Fibroblast of skin of left biceps (primary cell): ENCODE results near the gene TDRKH.

Experiments
- DNase-seq, 2 experiments: peaks; one replicate each; pipeline ENCODE4 v3.0.0-alpha.2; 2013; ENCODE audit warnings: low read depth in 2 of 2

TDRKH gene

DNA sequence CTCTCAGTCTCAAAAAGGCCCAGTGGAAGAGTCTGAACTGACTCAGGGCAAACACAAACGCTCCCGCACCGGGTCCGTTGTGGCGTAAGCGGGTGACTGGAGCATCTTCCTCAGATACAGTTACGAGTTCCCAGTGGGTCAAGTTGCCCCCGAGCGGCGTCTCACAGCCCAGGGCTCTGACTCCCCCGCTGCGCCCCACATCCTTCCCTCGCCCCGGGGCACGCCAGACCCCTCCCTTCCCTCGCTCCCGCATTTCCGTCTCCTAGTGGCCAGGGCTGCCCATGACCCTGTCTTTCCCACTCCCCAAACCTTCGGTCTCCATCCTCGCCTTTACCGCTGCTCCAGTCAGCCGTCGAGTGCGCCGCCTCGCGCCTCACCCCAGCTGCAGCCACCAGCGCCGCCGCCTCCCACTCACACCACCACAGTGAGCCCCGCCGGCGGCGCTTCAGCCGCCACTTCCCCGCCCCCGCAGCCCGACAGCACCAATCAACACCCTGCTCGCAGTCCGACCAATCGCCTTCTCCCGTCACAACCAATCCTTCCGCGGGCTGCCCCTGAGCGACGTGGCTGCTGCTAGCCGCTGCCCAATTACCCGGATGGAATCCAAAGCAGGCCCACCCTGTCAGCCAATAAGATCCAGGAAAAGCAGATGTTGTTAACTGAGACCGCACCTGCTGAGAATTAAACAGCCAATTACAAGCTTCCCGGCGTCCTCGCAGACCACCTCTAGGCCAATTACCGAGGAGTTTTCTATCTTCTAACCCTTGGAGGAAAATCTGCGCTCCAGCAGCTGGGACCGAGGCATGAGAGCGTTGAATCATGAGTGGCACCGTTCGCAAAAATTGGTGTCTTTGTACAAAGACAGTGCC is at the start of gene TDRKH:
Gene TDRKH (minus strand): TSS at position 430 of the 869 bp plus-strand sequence. CDS start 7,478 bp downstream, outside the sequence.
- DNase-seq, result peak; percentile 97 to 98

GRCh38 chr1:151839457-151840403 is 49.4 kb upstream of the TDRKH start, which contains the start of gene C2CD4D:
TSS of gene C2CD4D (minus strand) at chr1:151839820. CDS start at chr1:151838989, 831 bp downstream.
- no peak for DNase-seq

- no peak for DNase-seq
Observed at GRCh38 chr1:151839082-151839412, 48.7 kb upstream of the TDRKH start.

GRCh38 chr1:151838222-151839081 is 48.2 kb upstream of the TDRKH start:
- DNase-seq, result no peak

GRCh38 chr1:151837884-151838221 is 47.6 kb upstream of the TDRKH start:
- no peak for DNase-seq

DNA sequence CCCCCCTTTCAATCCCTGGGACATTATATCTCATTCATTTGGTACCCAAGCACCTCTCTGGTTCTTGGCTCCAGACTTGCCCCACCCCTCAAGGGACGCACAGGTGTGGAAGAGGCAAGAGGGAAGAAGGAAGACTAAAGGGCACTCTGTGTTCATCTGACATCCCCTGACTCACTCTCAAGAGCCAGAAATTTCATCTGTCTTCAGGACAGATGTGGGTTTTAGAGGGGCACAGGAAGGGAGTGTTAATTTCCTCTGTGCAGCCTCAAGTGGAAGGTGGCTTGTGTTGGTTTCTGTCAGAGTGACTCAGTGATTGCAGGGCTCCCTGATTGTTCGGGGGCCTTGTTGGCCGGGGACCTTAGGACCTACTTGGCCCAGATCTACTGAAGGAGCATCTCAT is 46.9 kb upstream of the TDRKH start:
- DNase-seq, result no peak

DNA sequence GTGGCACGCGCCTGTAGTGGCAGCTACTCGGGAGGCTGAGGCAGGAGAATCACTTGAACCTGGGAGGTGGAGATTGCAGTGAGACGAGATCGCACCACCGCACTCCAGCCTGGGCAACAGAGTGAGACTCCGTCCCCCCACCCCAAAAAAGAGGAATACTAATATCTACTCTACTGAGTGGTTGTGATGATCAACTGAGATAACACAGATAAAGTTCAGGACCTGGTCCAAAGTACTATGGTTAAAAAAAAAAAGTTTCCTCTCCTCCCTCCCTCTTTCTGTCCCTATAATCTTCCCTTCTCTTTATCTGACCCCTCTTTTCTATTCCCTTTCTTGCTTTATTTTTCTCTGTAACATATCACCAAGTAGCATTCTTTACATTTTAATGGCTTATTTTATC is 45.3 kb upstream of the TDRKH start:
- DNase-seq, result no peak

GRCh38 chr1:151834239-151834638 is 43.9 kb upstream of the TDRKH start:
- DNase-seq, result no peak

GRCh38 chr1:151833172-151833900 is 43.0 kb upstream of the TDRKH start:
- no peak for DNase-seq

DNA sequence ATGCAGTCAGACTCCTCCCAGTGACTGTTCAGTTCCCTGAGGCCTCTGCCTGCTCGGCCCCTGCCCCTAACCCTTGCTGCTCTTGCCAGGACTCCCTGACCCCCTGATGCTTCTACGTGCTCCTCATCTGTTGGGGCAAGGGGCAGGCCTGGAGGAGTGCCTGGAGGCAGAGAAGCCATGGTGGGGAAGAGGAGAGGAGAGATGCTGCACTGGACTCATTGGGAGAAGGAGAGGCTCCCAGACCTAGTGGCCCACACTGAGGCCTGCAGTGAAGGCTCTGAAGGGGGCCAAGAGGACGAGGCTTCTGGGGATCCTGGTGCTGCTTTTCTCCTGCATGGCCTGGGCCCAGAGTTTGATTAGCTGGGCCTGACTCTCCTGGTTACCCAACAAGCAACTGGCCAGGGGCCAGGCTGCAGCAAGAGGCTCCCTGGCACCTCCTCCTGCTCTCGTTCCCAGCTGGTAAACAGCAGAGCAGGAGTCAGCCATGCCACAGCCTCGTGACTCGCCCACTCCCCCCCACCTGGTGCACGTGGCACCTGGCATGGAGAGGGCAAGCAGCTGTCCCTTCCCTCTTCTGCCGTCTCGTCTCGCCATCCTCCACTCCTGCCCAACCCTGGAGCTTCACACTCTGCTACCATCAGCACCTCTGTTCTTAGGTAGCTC is 42.1 kb upstream of the TDRKH start:
- no peak for DNase-seq

GRCh38 chr1:151831605-151832004 is 41.3 kb upstream of the TDRKH start, which contains the start of gene RORC:
TSS of gene RORC (minus strand) at chr1:151831802. CDS start at chr1:151831764, 38 bp downstream.
- no peak for DNase-seq

- no peak for DNase-seq
Observed at GRCh38 chr1:151831256-151831591, 40.9 kb upstream of the TDRKH start.

GRCh38 chr1:151830055-151830454 is 39.8 kb upstream of the TDRKH start:
- DNase-seq, result no peak

DNA sequence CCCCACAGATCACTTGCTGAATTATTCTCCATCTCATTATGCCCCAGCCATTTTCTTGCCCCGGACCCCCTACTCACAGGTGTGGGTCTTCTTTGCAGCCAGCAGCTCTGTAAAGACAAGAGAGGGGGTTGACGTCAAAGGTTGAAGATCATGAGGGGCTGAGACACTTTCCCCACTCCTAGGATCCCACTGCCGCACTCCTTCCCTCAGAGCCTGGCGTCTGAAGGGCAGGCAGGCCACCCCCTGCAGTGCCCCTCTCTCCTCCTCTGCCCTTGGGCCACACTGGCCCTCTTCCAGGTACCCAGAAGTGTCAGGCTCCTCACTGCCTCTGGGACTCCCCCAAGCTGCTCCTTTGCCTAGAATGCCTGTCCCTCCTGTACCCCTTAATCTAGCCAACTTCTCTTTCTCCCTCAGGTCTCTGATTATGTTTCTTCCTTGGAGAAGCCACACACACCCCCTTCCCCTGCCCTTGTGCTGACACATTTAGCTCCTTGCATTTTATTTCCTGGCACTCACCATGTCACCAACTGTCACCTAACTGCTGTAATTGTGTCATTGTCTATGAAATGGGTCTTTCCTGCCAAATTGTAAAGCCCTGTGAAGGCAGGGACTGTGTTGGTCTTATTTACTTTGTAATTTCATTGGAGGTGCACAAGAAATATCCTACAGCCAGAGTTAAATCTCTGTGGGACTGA is 39.2 kb upstream of the TDRKH start:
- DNase-seq, result no peak

DNA sequence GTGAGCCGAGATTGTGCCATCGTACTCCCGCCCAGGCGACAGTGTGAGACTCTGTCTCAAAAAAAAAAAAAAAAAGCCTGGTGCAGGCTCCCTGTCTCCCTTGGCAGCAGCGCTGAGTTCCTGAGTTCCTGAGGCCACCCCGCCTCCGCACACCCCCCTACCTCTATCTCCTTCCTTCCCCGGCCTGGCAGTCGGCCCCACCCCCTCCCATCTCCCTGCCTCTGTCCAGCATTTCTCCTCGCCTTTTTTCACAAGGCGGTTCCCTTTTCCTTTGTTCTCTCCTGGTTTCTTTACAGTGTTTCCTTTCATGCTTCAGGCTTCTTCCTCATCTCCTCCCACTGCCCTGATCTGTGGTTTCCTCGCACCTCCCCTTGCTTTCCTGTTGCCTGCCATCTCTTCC is 38.6 kb upstream of the TDRKH start:
- no peak for DNase-seq

- no peak for DNase-seq
Observed at GRCh38 chr1:151827853-151828252, 37.6 kb upstream of the TDRKH start.

GRCh38 chr1:151825751-151826660 is 35.7 kb upstream of the TDRKH start:
- DNase-seq, result no peak

DNA sequence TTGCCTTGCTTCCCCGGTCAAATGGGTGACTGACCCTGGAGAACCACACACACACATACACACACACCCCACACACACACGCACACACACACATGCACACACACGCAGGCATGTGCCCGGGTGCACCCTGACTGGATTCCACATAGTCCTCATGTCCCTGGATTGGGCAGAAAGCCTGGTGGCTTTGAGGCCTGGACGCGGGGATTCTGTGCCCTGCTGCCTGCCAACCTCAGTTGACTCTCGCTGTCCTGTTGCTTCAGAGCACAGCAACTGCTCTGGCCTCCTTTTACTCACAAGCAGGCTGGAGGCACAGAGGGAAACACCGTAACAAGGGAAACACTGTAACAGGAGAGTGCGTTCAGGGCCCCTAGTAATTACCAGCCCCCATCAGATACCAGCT is 34.9 kb upstream of the TDRKH start:
- no peak for DNase-seq

DNA sequence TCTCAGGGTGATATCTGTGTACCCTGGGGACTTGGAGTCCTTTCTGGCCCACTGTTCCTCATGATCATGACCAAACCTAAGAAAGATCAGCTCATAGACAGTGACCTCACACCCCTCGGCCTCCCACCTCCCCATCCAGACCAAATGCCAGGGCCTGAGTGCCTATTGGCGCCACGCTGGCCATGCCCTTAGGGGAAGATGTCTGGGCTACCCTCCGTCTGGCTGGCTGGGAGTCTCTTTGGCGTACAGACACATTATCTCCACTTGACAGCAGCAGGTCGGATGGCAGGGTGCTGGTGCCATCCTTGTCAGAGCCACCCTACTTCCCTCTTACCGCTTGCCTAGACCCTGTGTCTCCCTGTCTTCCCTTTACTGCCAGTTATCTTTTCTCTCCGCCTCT is 32.9 kb upstream of the TDRKH start:
- no peak for DNase-seq
